HepG2 (cell line): ENCODE measurements around the gene UBE2M. TPM values are rescaled to one million over a fixed set of nuclear protein-coding genes. Genes with fewer than 3 reads are reported as not detected.

Experiments used
- ATF1 ChIP-seq: IDR thresholded peaks from 2 replicates; pipeline ENCODE4 v1.6.1; 2016; ENCODE audit warnings: mild to moderate bottlenecking, control low read depth
- GPN1 ChIP-seq: sonication (generic); formaldehyde crosslinking; IDR thresholded peaks from 2 replicates; pipeline ENCODE4 v1.5.1; 2020; ENCODE audit warnings: missing genetic modification reagents, borderline replicate concordance
- MTF2 ChIP-seq: sonication (generic); formaldehyde crosslinking; IDR thresholded peaks from 2 replicates; pipeline ENCODE4 v1.5.0; 2020; ENCODE audit warnings: missing genetic modification reagents, borderline replicate concordance
- SRSF4 ChIP-seq: fragments of 200-400 bp; formaldehyde crosslinking; IDR thresholded peaks from one replicate; pipeline ENCODE4 v1.6.1; 2018; ENCODE audit warnings: mild to moderate bottlenecking, low read depth, low read length, moderate library complexity; ENCODE audit not compliant: poor library complexity, severe bottlenecking
- THAP11 ChIP-seq: IDR thresholded peaks from 2 replicates; pipeline ENCODE4 v1.6.1; 2016; ENCODE audit warnings: missing biosample characterization, missing genetic modification reagents
- YEATS4 ChIP-seq: sonication (generic); formaldehyde crosslinking; IDR thresholded peaks from 2 replicates; pipeline ENCODE4 v1.4.0; 2020; ENCODE audit warnings: missing genetic modification reagents, borderline replicate concordance
- ZNF674 ChIP-seq: sonication (generic); formaldehyde crosslinking; IDR thresholded peaks from 2 replicates; pipeline ENCODE4 v1.5.0; 2020; ENCODE audit warnings: low read depth, mild to moderate bottlenecking, missing genetic modification reagents
- polyA plus RNA-seq, 8 experiments: library from polyadenylated mRNA; depleted of rRNA in 3 of 8; stranded (reverse) in 7 of 8; unstranded in 1 of 8; fragments of >200 nt; fragmentation: Illumina TruSeq in 4 of 8; extraction: Trizol in 4 of 8; gene quantifications; 2 replicates each; pipeline versions ENCODE4 v1.2.1 to v1.2.3, GENCODE V29; 2011 to 2016; ENCODE audit warnings: low read depth in 4 of 8, missing spikeins in 1 of 8, mixed read lengths in 1 of 8; ENCODE audit not compliant: insufficient read depth in 1 of 8
- total RNA-seq, 5 experiments: library from RNA; depleted of rRNA; stranded (reverse); fragments of >200 nt; fragmentation: Illumina TruSeq; extraction: Trizol; gene quantifications; 2 replicates each; pipeline ENCODE4 v1.2.3, GENCODE V29; 2016; ENCODE audit warnings: low read depth in 1 of 5
- TF ChIP-seq, protein P1 (sequence below): sonication (generic); formaldehyde crosslinking; IDR thresholded peaks from 2 replicates; pipeline ENCODE4 v1.8.0; 2022; ENCODE audit warnings: low read depth, missing genetic modification reagents
- TF ChIP-seq, protein P2 (sequence below): sonication (generic); formaldehyde crosslinking; IDR thresholded peaks from 2 replicates; pipeline ENCODE4 v1.8.1; 2022; ENCODE audit warnings: mild to moderate bottlenecking, missing genetic modification reagents
- TF ChIP-seq, protein P3 (sequence below): sonication (generic); formaldehyde crosslinking; IDR thresholded peaks from 2 replicates; pipeline ENCODE4 v1.8.1; 2023; ENCODE audit warnings: mild to moderate bottlenecking, moderate library complexity, missing genetic modification reagents
- TF ChIP-seq, protein P4 (sequence below): sonication (generic); formaldehyde crosslinking; IDR thresholded peaks from 2 replicates; pipeline ENCODE4 v1.5.0; 2020; ENCODE audit warnings: mild to moderate bottlenecking, missing genetic modification reagents, borderline replicate concordance
- TF ChIP-seq, protein P5 (sequence below): sonication (generic); formaldehyde crosslinking; IDR thresholded peaks from 2 replicates; pipeline ENCODE4 v1.4.0; 2020; ENCODE audit warnings: missing genetic modification reagents, borderline replicate concordance
- TF ChIP-seq, protein P6 (sequence below): IDR thresholded peaks from 2 replicates; pipeline ENCODE4 v1.6.1; 2016; ENCODE audit warnings: missing compliant biosample characterization, missing genetic modification reagents, borderline replicate concordance

Gene UBE2M
- total and polyA plus RNA-seq, 2 of the 13 experiments (the other 11 are each of a cell fraction or from before 2014, with no cell fraction given), result 36.2 to 50.3 TPM

DNA sequence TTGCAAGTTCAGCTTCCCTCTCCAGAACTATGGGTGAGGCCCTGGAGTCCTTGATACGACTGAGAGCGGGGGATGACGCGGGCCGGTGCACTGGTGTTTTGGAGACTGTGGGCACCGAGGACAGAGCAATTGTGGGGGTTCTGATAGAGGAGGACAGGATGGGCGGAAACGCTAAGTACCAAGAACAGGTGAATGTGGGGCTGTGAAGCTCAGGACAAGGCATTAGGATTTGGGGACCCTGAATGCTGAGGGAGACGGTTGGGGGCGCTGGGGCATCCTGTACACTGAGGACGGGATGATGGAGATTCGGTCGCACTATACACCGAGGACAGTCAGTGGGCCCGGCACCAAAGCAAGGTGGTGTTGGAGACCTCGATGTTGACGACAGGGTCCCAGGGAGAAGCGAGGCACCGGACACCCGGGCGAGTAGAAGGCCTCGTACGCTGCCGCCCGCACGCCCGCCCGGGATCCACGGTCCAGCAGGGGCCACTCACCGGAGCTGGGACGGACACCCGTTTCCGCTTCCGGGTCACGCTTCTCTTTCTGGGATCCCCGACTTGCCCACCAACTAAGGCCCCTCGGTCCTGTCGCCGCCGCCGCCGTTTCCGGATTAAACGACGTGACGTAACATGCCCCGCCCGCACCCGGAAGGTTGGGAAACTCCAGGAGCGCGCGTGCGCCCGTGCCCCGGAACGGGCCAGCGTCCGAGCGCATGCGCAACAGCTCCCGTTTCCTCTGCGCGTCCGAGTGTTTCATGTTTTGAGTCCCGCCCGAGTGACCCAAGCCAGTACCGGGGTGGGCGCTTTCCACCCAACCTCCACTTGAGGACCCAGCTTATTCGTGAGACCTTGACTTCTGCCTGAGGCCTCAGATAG is 3.7 kb downstream of the UBE2M start, which contains the start of gene CHMP2A (continued):
- peak; percentile 87 for TF ChIP-seq SRSF4
- TF ChIP-seq MTF2 (CRISPR knock-in tag), result no peak
- TF ChIP-seq, protein P1, sequence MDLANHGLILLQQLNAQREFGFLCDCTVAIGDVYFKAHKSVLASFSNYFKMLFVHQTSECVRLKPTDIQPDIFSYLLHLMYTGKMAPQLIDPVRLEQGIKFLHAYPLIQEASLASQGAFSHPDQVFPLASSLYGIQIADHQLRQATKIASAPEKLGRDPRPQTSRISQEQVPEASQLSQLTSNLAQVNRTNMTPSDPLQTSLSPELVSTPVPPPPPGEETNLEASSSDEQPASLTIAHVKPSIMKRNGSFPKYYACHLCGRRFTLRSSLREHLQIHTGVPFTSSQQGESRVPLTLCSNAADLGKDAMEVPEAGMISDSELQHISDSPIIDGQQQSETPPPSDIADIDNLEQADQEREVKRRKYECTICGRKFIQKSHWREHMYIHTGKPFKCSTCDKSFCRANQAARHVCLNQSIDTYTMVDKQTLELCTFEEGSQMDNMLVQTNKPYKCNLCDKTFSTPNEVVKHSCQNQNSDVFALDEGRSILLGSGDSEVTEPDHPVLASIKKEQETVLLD (CRISPR knock-in tag), result peak; percentile 98
- TF ChIP-seq, protein P2, sequence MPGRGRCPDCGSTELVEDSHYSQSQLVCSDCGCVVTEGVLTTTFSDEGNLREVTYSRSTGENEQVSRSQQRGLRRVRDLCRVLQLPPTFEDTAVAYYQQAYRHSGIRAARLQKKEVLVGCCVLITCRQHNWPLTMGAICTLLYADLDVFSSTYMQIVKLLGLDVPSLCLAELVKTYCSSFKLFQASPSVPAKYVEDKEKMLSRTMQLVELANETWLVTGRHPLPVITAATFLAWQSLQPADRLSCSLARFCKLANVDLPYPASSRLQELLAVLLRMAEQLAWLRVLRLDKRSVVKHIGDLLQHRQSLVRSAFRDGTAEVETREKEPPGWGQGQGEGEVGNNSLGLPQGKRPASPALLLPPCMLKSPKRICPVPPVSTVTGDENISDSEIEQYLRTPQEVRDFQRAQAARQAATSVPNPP (CRISPR knock-in tag), result no peak
- TF ChIP-seq, protein P3, sequence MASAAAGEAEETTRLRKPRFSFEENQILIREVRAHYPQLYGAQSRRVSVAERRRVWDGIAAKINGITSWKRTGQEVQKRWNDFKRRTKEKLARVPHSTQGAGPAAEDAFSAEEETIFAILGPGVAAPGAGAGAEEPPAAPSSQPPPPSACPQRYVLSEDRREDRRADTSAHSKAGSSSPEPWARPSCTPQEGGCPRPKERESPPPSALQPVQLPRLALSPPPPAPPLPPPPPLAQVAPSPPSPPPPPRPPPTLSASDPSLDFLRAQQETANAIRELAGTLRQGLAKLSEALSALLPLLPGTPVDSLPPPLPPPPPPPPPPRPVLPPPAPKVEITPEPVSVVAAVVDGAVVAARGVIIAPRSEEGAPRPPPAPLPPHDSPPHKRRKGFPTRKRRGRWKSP (CRISPR knock-in tag), result peak; percentile 37; the same call in 1 of the 2 replicates
- peak; percentile 90 for TF ChIP-seq THAP11
- TF ChIP-seq ZNF674 (CRISPR knock-in tag), result no peak
- peak; percentile 35; the same call in 1 of the 2 replicates for TF ChIP-seq ATF1 (CRISPR knock-in tag)
- TF ChIP-seq, protein P4, sequence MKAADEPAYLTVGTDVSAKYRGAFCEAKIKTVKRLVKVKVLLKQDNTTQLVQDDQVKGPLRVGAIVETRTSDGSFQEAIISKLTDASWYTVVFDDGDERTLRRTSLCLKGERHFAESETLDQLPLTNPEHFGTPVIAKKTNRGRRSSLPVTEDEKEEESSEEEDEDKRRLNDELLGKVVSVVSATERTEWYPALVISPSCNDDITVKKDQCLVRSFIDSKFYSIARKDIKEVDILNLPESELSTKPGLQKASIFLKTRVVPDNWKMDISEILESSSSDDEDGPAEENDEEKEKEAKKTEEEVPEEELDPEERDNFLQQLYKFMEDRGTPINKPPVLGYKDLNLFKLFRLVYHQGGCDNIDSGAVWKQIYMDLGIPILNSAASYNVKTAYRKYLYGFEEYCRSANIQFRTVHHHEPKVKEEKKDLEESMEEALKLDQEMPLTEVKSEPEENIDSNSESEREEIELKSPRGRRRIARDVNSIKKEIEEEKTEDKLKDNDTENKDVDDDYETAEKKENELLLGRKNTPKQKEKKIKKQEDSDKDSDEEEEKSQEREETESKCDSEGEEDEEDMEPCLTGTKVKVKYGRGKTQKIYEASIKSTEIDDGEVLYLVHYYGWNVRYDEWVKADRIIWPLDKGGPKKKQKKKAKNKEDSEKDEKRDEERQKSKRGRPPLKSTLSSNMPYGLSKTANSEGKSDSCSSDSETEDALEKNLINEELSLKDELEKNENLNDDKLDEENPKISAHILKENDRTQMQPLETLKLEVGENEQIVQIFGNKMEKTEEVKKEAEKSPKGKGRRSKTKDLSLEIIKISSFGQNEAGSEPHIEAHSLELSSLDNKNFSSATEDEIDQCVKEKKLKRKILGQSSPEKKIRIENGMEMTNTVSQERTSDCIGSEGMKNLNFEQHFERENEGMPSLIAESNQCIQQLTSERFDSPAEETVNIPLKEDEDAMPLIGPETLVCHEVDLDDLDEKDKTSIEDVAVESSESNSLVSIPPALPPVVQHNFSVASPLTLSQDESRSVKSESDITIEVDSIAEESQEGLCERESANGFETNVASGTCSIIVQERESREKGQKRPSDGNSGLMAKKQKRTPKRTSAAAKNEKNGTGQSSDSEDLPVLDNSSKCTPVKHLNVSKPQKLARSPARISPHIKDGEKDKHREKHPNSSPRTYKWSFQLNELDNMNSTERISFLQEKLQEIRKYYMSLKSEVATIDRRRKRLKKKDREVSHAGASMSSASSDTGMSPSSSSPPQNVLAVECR (CRISPR knock-in tag), result peak; percentile 77; the same call in 1 of the 2 replicates
- TF ChIP-seq, protein P5, sequence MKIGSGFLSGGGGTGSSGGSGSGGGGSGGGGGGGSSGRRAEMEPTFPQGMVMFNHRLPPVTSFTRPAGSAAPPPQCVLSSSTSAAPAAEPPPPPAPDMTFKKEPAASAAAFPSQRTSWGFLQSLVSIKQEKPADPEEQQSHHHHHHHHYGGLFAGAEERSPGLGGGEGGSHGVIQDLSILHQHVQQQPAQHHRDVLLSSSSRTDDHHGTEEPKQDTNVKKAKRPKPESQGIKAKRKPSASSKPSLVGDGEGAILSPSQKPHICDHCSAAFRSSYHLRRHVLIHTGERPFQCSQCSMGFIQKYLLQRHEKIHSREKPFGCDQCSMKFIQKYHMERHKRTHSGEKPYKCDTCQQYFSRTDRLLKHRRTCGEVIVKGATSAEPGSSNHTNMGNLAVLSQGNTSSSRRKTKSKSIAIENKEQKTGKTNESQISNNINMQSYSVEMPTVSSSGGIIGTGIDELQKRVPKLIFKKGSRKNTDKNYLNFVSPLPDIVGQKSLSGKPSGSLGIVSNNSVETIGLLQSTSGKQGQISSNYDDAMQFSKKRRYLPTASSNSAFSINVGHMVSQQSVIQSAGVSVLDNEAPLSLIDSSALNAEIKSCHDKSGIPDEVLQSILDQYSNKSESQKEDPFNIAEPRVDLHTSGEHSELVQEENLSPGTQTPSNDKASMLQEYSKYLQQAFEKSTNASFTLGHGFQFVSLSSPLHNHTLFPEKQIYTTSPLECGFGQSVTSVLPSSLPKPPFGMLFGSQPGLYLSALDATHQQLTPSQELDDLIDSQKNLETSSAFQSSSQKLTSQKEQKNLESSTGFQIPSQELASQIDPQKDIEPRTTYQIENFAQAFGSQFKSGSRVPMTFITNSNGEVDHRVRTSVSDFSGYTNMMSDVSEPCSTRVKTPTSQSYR (CRISPR knock-in tag), result no peak
- TF ChIP-seq, protein P6, sequence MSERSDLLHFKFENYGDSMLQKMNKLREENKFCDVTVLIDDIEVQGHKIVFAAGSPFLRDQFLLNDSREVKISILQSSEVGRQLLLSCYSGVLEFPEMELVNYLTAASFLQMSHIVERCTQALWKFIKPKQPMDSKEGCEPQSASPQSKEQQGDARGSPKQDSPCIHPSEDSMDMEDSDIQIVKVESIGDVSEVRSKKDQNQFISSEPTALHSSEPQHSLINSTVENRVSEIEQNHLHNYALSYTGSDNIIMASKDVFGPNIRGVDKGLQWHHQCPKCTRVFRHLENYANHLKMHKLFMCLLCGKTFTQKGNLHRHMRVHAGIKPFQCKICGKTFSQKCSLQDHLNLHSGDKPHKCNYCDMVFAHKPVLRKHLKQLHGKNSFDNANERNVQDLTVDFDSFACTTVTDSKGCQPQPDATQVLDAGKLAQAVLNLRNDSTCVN (CRISPR knock-in tag), result 0 out of 2 replicates have a peak, but pooled peaks have one; percentile 25
- TF ChIP-seq GPN1 (CRISPR knock-in tag), result no peak
- peak; percentile 47; the same call in 1 of the 2 replicates for TF ChIP-seq YEATS4
